ENCODE results near the gene TPSG1.

The TPSG1 gene

DNA sequence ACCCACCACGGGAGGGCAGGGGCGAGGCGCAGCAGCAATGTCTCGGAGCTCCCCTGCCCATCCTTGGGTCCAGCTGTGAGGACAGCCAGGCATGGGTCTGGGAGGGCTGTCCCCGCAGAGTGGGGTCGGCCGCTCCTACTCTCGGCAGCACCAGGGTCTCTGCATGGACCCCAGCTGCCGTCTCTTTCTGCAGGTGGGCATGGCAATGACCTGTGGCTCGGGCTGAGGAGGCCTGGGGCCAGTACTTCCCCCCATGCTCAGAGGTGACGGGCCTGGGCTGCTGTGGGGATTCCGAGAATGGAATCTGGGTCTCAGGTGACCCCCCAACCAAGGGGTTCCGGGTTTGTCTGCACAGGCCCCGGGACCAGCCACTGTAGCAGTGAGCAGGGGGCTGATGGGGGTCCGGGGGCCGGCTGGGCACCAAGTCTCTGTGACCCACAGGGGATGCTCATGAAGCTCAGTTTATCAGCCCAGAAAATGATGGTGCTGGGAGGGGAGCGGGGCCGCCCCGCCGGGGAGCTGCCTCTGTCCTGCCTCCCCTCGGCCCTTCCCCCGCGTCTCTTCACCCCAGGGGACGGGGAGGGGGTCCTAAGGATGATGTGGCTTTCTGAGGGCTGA is 48.7 kb downstream of the TPSG1 start:
- no peak for DNase-seq (ENCODE audit: low spot score)

DNA sequence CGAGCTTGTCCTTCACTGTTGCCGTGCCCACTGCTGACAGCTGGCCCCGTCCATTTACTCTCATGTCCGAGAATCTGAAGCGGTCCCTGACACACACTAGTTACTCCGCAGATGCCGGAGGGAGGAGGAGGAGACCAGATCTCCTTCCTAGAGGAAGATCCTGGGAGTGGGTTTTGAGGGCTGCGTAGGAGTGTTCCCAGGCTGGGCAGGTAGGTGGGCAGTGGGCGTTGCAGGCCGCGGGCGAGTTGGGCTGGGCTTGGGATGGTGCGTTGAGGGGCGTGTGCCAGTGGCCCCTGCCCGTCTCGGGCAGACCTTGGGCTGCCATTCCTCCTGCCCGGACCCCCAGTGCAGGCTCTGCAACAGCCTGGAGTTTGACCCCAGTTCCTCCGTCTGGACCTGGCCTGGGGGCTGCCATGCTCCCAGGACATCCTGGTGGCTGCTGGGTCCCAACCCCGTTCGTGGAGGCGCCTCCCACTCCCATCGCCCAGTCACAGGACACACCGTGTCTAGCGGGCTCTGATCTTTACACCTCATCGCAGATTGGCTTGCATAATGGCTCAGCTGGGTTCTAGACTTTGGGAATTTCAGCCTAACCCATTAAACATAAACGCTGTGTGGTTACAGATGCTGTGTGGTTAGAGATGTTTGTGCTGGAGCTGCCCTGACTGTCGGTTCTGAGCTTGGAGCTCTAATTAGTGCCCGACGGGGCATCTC is 49.3 kb downstream of the TPSG1 start:
- DNase-seq (ENCODE audit: low spot score) = no peak

DNA sequence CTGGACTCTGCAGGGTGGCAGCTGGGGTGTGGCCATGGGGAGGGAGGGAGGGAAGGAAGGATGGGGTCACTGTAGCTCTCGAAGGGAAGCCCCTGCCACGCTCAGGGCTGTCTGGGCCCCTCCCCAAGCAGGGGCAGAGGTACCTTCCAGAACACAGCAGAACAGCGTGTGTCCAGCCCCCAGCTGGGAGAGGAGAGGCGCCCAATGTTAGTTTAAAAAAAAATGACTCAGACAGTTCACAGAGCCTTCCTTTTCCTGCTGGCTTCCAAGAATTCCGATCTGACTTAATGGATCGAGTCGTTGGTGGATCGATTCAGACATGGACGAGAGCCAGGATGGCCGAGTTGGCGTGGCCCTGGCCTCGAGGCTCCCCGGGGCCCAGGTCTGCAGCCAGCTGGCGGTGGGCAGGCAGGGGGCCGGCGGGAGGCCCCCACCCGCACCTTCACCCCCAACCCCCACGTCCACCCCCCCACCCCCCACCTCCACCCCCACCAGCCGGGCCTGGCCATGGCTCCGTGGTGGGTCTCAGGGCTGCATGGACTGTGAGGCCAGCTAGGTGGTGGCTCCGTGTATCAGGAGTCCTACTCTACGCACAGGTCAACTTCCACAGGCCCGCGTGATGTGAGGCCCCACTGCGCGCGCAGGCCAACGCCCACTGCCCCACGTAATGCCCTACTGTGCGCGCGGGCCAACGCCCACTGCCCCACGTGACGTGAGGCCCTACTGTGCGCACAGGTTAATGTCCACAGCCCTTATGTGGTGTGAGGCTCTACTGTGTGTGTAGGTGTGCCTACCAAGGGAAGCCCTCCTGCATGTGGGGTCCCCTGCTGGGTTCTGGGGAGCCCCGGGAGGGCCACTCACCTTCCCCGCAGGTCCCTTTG is 50.4 kb downstream of the TPSG1 start:
- peak; percentile 84 for DNase-seq (ENCODE audit: low spot score)

DNA sequence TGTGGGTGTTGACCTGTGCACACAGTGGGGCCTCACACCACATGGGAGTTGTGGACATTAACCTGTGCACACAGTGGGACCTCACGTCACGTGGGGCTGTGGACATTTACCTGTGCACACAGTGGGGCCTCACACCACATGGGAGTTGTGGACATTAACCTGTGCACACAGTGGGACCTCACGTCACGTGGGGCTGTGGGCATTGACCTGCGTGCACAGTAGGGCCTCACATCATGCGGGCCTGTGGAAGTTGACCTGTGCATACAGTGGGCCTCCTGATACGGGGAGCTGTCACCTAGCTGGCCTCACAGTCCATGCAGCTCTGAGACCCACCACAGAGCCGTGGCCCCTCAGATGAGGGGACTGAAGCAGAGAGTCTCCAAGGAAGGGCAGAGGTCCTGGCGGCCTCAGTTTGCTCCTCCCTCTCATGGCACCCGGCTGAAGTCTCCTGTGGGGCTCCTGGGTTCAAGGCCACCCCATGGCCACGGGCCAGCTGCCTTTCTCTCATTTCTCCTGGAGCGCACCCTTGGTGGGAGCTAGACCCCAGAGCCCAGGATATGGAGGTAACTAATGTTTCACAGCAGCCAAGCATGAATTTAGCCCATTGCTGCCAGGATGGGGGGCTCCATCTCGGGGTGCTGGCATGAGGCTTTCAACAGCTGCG is 51.1 kb downstream of the TPSG1 start:
- DNase-seq (ENCODE audit: low spot score) = no peak

DNA sequence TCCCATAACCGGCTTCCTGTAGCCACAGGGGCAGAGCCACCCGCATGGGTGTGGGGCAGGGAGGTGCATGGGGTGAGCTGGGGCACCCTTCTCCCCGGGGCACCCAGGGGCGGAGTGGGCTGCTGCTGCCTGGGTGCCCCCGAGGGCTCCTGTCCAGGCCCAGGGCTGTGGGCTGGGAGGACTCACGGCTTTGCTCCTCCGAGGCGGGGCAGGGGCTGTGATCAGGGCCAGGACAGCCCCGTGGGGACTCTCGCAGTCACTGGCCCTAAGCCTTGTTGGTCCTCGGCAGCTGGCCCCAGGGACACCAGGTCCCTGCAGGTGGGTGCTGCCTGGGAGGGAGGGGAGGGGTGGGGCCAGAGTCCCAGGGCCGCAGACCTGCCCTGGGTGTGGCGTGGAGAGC is 52.4 kb downstream of the TPSG1 start:
- no peak for DNase-seq (ENCODE audit: low spot score)

DNA sequence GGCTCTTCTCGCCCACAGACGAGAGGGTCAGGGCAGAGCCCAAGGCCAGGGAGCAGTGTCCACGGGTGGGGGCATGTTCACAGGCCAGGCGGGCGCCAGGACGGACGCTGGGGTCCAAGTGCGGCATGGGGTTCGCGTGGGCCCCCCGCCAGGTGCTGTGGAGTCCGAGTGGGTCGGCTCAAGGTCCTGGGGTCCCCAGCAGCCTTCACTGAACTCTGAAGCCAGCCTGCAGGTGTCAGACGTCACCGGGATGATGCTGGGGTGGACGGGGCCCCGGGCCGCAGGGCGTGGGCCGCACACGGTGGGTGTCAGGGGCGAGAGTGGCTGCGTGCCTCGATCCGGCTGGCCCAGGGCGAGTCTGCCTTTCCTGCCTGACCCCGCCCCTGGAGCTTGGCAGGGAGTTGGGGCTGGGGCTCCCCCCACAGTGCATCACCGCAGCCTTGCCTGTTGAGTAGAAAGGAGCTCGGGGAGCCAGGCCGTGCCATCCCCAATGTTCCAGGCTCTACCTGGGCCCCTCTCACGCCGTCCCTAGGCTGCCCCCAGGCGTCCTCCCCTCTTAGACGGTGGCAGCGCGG is 53.1 kb downstream of the TPSG1 start:
- no peak for DNase-seq (ENCODE audit: low spot score)

All from AG08396 (cell line).